ENCODE data around the gene CYB5R3.

DNA sequence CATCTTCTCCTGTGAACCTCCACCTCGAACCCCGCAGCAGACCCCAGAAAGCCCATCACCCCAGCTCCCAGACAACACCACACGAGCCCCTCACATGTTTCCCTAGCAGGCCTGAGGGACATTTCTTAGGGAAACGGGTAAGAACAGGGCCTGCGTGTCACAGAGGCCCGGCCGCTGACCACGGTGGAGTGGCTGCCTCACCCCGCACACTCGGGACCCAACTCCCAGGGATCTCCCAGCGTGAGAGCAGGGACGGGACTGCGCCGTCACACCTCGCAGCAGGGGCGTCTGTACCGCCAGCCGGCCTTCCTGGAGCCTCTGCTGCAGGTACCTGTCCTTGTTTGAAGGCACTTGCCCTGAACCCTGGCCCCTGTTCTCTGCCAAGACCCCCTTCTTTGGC lies 19.0 kb downstream of the CYB5R3 start:
- TF ChIP-seq RAD21 (IDR thresholded peaks at IDR 0.05; ENCODE audit: low read length): no peak
- TF ChIP-seq JUND (IDR thresholded peaks at IDR 0.05): no peak
- no peak for TF ChIP-seq EZH2phosphoT487 (IDR thresholded peaks at IDR 0.05; ENCODE audit: borderline replicate concordance, low read depth)
- no peak for TF ChIP-seq RXRA (IDR thresholded peaks at IDR 0.05; ENCODE audit: borderline replicate concordance, low read depth)
- TF ChIP-seq RFX5 (IDR thresholded peaks at IDR 0.05; ENCODE audit: low read length): no peak
- no peak for TF ChIP-seq CTCF (IDR thresholded peaks at IDR 0.05)
- TF ChIP-seq GABPA (IDR thresholded peaks at IDR 0.05; ENCODE audit: low read depth): no peak
- no peak for TF ChIP-seq FOXJ3 (CRISPR knock-in tag; IDR thresholded peaks at IDR 0.05)
- TF ChIP-seq, protein P1, sequence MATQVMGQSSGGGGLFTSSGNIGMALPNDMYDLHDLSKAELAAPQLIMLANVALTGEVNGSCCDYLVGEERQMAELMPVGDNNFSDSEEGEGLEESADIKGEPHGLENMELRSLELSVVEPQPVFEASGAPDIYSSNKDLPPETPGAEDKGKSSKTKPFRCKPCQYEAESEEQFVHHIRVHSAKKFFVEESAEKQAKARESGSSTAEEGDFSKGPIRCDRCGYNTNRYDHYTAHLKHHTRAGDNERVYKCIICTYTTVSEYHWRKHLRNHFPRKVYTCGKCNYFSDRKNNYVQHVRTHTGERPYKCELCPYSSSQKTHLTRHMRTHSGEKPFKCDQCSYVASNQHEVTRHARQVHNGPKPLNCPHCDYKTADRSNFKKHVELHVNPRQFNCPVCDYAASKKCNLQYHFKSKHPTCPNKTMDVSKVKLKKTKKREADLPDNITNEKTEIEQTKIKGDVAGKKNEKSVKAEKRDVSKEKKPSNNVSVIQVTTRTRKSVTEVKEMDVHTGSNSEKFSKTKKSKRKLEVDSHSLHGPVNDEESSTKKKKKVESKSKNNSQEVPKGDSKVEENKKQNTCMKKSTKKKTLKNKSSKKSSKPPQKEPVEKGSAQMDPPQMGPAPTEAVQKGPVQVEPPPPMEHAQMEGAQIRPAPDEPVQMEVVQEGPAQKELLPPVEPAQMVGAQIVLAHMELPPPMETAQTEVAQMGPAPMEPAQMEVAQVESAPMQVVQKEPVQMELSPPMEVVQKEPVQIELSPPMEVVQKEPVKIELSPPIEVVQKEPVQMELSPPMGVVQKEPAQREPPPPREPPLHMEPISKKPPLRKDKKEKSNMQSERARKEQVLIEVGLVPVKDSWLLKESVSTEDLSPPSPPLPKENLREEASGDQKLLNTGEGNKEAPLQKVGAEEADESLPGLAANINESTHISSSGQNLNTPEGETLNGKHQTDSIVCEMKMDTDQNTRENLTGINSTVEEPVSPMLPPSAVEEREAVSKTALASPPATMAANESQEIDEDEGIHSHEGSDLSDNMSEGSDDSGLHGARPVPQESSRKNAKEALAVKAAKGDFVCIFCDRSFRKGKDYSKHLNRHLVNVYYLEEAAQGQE (IDR thresholded peaks at IDR 0.05; ENCODE audit: low read depth, low read length): no peak
- TF ChIP-seq POLR2AphosphoS5 (IDR thresholded peaks at IDR 0.05; ENCODE audit: low read depth, low read length): no peak
- no peak for TF ChIP-seq GATA2 (CRISPR knock-in tag; IDR thresholded peaks at IDR 0.05)

Measured in SK-N-SH (cell line).